Endodermal cell (in vitro differentiated cells): ENCODE results near the gene COX4I2. TPM values are rescaled to one million over a fixed set of nuclear protein-coding genes. Genes with fewer than 3 reads are reported as not detected.

Source experiments
- DNase-seq: peaks from one replicate; pipeline ENCODE4 v3.0.0-alpha.2; 2017
- H3K27ac ChIP-seq: 2 replicates; pipeline ENCODE4 v1.5.1; 2013; ENCODE audit warnings: mild to moderate bottlenecking, low read depth, low read length, moderate library complexity
- H3K27me3 ChIP-seq: 2 replicates; pipeline ENCODE4 v1.6.1; 2013; ENCODE audit warnings: mild to moderate bottlenecking, low read length, moderate library complexity; ENCODE audit not compliant: insufficient read depth, control insufficient read depth, poor library complexity, severe bottlenecking
- H3K36me3 ChIP-seq: 2 replicates; pipeline ENCODE4 v1.7.0; 2013; ENCODE audit warnings: mild to moderate bottlenecking, low read length, moderate library complexity; ENCODE audit not compliant: control insufficient read depth, insufficient read depth
- H3K4me1 ChIP-seq: one replicate; pipeline ENCODE4 v1.7.0; 2013; ENCODE audit warnings: low read length; ENCODE audit not compliant: control insufficient read depth, insufficient read depth
- H3K4me3 ChIP-seq: 2 replicates; pipeline ENCODE4 v1.5.1; 2013; ENCODE audit warnings: mild to moderate bottlenecking, low read length, moderate library complexity
- H3K9ac ChIP-seq: 2 replicates; pipeline ENCODE4 v1.6.1; 2013; ENCODE audit warnings: mild to moderate bottlenecking, low read length, moderate library complexity; ENCODE audit not compliant: poor library complexity, severe bottlenecking; ENCODE audit errors: extremely low read depth
- H3K9me3 ChIP-seq: 2 replicates; pipeline ENCODE4 v1.6.1; 2013; ENCODE audit warnings: mild to moderate bottlenecking, low read length, moderate library complexity; ENCODE audit not compliant: control insufficient read depth
- H3K27ac Mint-ChIP-seq: 2 replicates; pipeline ENCODE4 v1.8.0; 2020; ENCODE audit warnings: mixed read lengths
- H3K27me3 Mint-ChIP-seq: 2 replicates; pipeline ENCODE4 v1.8.0; 2021; ENCODE audit warnings: mild to moderate bottlenecking, mixed read lengths; ENCODE audit not compliant: insufficient read depth
- H3K36me3 Mint-ChIP-seq: 2 replicates; pipeline ENCODE4 v1.8.0; 2020; ENCODE audit warnings: low read depth, mixed read lengths
- H3K4me1 Mint-ChIP-seq: 2 replicates; pipeline ENCODE4 v1.8.0; 2020; ENCODE audit warnings: mixed read lengths
- H3K4me3 Mint-ChIP-seq: 2 replicates; pipeline ENCODE4 v1.8.0; 2020; ENCODE audit warnings: mild to moderate bottlenecking, moderate library complexity, mixed read lengths
- H3K9me3 Mint-ChIP-seq: 2 replicates; pipeline ENCODE4 v1.8.0; 2020; ENCODE audit warnings: mild to moderate bottlenecking, mixed read lengths
- WGBS, 2 experiments: methylation state at CpG; one replicate each; pipeline versions ENCODE4 v1.1.5 to v1.1.7; 2013; ENCODE audit warnings: missing lambda C conversion rate in 2 of 2, mixed read lengths in 1 of 2; ENCODE audit not compliant: insufficient coverage in 1 of 2, insufficient read length in 1 of 2; 5-methylcytosine and 5-hydroxymethylcytosine counted together
- total RNA-seq, 2 donors: library from RNA; stranded (reverse); fragmentation: NEBNext Ultra II Directional in 1 of 2; extraction: Animal tissue kit (Norgen Biotek cat#: 25700) in 1 of 2; gene quantifications; 2 replicates in 1 of 2; 3 replicates in 1 of 2; pipeline ENCODE4 v1.2.1, GENCODE V29; 2021
- TF ChIP-seq, protein P1 (sequence below): fragments of 200-600 bp; sonication (generic); conservative IDR thresholded peaks from 2 replicates; pipeline ENCODE4 v1.5.0; 2021; ENCODE audit warnings: antibody characterized with exemption, mild to moderate bottlenecking

COX4I2 gene
- total RNA-seq, 2 donors from 2014 or later, result not detected

DNA sequence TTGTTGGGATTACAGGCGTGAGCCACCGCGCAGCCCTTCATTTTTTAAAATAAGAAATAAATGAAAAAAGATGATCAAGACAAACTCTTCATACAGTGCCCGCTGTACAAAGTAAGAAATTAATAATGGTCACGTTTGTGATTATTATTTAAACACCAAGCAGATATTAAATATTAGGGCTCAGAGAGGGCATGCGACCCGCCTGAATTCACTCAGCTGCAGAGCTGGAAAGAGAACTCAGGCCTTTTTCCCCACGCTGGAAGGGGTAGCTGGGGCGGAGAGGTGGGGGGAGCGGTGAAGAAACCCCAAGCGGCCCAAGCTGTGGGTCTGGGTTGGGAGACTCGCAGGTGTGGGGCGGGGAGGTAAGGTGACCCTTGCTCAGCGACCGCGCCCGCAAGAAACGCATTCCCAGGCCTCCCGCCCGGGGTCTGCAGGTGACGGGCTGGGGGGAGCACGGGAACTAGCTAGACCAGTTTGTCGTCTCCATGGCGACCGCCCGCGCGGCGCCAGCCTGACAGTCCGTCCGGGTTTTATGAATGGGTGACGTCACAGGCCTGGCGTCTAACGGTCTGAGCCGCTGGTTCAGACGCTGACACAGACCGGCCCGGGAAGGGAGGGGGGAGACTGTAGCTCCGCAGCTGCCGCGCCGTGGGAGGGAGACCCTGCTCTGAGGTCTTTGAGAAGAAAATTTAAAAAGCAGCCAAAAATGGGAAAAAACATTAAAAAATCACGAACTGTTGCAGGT is 33.7 kb upstream of the COX4I2 start:
- Histone ChIP-seq H3K27me3 (no peaks in the 10 kb centered on the region), H3K36me3 (no peaks in the 10 kb centered on the region), H3K9me3 (no peaks in the 10 kb centered on the region), H3K4me3 (peak overlapping the region; percentile 95), H3K27ac (peak overlapping the region; percentile 98), H3K9ac (peak overlapping the region; percentile 71), H3K4me1 (peaks cover 19% of the 10 kb centered on the region)
- TF ChIP-seq, protein P1, sequence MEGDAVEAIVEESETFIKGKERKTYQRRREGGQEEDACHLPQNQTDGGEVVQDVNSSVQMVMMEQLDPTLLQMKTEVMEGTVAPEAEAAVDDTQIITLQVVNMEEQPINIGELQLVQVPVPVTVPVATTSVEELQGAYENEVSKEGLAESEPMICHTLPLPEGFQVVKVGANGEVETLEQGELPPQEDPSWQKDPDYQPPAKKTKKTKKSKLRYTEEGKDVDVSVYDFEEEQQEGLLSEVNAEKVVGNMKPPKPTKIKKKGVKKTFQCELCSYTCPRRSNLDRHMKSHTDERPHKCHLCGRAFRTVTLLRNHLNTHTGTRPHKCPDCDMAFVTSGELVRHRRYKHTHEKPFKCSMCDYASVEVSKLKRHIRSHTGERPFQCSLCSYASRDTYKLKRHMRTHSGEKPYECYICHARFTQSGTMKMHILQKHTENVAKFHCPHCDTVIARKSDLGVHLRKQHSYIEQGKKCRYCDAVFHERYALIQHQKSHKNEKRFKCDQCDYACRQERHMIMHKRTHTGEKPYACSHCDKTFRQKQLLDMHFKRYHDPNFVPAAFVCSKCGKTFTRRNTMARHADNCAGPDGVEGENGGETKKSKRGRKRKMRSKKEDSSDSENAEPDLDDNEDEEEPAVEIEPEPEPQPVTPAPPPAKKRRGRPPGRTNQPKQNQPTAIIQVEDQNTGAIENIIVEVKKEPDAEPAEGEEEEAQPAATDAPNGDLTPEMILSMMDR, result no peak
- peak overlapping the region; percentile 99 for H3K4me3 Mint-ChIP-seq
- WGBS, 2 experiments, result 10 to 15% methylated on average over 24 to 40 of the region's 43 CpGs
- peaks cover 38% of the 10 kb centered on the region for H3K4me1 Mint-ChIP-seq
- peak; percentile 99 for DNase-seq
- H3K9me3 Mint-ChIP-seq, result no peaks in the 10 kb centered on the region
- peaks cover 20% of the 10 kb centered on the region for H3K36me3 Mint-ChIP-seq
- peak overlapping the region; percentile 99 for H3K27ac Mint-ChIP-seq
- no peaks in the 10 kb centered on the region for H3K27me3 Mint-ChIP-seq

DNA sequence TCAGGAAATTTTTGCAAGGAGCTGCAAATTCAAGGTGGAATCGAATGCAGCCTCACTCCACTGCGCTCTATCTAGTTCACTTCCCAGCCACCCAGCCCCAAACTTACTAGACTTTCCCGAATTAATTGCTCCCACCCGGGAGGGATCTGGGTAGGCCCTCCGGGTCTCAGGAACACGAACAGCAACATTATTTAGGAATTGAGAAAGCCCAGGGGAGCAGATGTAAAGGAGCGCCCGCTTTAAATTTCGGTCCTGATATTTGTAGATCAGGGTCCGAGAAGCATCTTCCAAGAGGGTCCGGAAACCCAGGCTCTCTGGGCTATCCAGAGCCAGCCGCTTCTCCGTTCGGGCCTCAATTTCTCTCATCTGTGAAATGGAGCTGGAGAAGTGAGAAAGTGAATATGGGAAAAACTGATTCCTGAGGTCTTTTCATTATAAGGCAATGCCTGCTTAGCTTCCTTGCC is 33.1 kb upstream of the COX4I2 start:
- TF ChIP-seq, protein P1, result no peak
- Histone ChIP-seq H3K27me3 (no peaks in the 10 kb centered on the region), H3K9me3 (no peaks in the 10 kb centered on the region), H3K4me3 (peak overlapping the region; percentile 95), H3K4me1 (peaks cover 19% of the 10 kb centered on the region), H3K36me3 (no peaks in the 10 kb centered on the region), H3K9ac (peak overlapping the region; percentile 71), H3K27ac (peak overlapping the region; percentile 98)
- Mint-ChIP-seq H3K27me3 (no peaks in the 10 kb centered on the region), H3K4me3 (peak overlapping the region; percentile 99), H3K4me1 (peaks cover 39% of the 10 kb centered on the region), H3K9me3 (no peaks in the 10 kb centered on the region), H3K36me3 (peaks cover 20% of the 10 kb centered on the region), H3K27ac (peak overlapping the region; percentile 99)
- WGBS, 2 experiments, result 10 to 13% methylated on average over 8 to 14 of the region's 14 CpGs
- no peak for DNase-seq

DNA sequence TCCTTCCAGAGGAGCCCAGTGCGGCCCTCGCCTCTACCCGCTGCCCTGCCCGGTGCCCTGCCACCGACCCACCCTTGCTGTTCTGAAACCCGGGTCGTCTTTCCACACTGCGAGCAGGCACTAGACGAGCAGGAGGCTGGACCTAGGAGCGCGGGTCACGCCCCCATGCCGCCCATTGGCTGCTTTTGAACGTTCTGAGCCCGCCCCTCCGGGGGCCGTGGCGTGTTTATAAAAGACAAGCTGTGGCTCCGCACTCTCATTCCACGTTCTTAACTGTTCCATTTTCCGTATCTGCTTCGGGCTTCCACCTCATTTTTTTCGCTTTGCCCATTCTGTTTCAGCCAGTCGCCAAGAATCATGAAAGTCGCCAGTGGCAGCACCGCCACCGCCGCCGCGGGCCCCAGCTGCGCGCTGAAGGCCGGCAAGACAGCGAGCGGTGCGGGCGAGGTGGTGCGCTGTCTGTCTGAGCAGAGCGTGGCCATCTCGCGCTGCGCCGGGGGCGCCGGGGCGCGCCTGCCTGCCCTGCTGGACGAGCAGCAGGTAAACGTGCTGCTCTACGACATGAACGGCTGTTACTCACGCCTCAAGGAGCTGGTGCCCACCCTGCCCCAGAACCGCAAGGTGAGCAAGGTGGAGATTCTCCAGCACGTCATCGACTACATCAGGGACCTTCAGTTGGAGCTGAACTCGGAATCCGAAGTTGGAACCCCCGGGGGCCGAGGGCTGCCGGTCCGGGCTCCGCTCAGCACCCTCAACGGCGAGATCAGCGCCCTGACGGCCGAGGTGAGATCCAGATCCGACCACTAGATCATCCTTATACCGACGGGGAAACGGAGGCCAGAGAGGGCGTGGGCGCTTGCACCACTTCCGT is 32.4 kb upstream of the COX4I2 start, which contains the start of gene ID1:
Gene ID1, plus strand, starts transcription at position 259 of the 871 bp plus-strand sequence. Its CDS starts 99 bp downstream, at position 358.
- Mint-ChIP-seq H3K4me3 (peak within 1 kb of the TSS; percentile 99), H3K4me1 (peaks cover 40% of the 10 kb centered on the region), H3K27ac (peak within 1 kb of the TSS; percentile 99), H3K9me3 (no peaks in the 10 kb centered on the region), H3K27me3 (no peaks in the 10 kb centered on the region), H3K36me3 (peaks cover 20% of the 10 kb centered on the region)
- TF ChIP-seq, protein P1, result peak; percentile 20
- H3K9me3 ChIP-seq, result no peaks in the 10 kb centered on the region
- H3K27ac ChIP-seq, result peak within 1 kb of the TSS; percentile 98
- H3K27me3 ChIP-seq, result no peaks in the 10 kb centered on the region
- H3K9ac ChIP-seq, result peak within 1 kb of the TSS; percentile 89
- DNase-seq, result peak; percentile 98
- H3K4me1 ChIP-seq, result peaks cover 19% of the 10 kb centered on the region
- H3K36me3 ChIP-seq, result no peaks in the 10 kb centered on the region
- WGBS, 2 experiments, result 0% methylated on average over 54 to 74 of the region's 74 CpGs
- peak within 1 kb of the TSS; percentile 95 for H3K4me3 ChIP-seq
